ENCODE results near the gene ADA.

Gene ADA

DNA sequence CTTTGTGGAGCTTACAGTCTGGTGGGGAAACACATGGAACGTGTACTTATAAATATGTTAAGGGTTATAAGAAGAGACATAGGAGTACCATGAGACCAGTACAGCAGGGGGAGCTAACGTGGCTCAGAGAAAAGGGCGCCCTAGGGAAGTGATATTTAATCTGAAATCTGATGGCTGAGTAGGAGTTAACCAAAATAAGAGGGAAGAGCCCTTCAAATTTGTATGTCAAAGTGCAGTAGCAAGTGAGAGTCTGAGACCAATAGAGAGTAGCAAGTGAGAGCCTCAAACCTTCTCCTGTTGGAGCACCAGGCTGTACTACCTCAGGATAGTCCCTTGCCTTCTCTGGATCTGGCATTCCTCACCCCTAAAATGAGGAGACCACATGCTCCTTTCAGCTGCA is 75.2 kb downstream of the ADA start:
- Histone ChIP-seq H3K9me2 (replicated peaks; ENCODE audit: insufficient read depth, low read length) (no peaks in the 10 kb centered on the region), H3K4me3 (ENCODE audit: low read length) (no peak overlapping the region), H4K20me1 (ENCODE audit: insufficient read depth, low read length) (no peaks in the 10 kb centered on the region), H2AFZ (ENCODE audit: low read length) (no peak overlapping the region), H3K27me3 (replicated peaks; ENCODE audit: insufficient read depth, low read length) (no peaks in the 10 kb centered on the region), H3K4me1 (ENCODE audit: low read length) (peaks cover 16% of the 10 kb centered on the region), H3F3A (ENCODE audit: insufficient read depth, low read length) (no peaks in the 10 kb centered on the region), H3K9me3 (replicated peaks; ENCODE audit: insufficient read depth, low read length) (no peaks in the 10 kb centered on the region), H3K27ac (ENCODE audit: low read length) (no peak overlapping the region), H3K79me2 (ENCODE audit: low read length) (no peaks in the 10 kb centered on the region), H3K9ac (ENCODE audit: low read length) (no peak overlapping the region), H3K4me2 (ENCODE audit: low read depth, low read length) (no peak overlapping the region), H3K36me3 (replicated peaks; ENCODE audit: insufficient read depth, low read length) (no peaks in the 10 kb centered on the region)
- TF ChIP-seq EZH2phosphoT487 (IDR thresholded peaks at IDR 0.05; ENCODE audit: low read length) (no peak), EZH2 (optimal IDR thresholded peaks at IDR 0.05; ENCODE audit: low read depth, low read length) (no peak)
- TF ChIP-seq, protein P1, sequence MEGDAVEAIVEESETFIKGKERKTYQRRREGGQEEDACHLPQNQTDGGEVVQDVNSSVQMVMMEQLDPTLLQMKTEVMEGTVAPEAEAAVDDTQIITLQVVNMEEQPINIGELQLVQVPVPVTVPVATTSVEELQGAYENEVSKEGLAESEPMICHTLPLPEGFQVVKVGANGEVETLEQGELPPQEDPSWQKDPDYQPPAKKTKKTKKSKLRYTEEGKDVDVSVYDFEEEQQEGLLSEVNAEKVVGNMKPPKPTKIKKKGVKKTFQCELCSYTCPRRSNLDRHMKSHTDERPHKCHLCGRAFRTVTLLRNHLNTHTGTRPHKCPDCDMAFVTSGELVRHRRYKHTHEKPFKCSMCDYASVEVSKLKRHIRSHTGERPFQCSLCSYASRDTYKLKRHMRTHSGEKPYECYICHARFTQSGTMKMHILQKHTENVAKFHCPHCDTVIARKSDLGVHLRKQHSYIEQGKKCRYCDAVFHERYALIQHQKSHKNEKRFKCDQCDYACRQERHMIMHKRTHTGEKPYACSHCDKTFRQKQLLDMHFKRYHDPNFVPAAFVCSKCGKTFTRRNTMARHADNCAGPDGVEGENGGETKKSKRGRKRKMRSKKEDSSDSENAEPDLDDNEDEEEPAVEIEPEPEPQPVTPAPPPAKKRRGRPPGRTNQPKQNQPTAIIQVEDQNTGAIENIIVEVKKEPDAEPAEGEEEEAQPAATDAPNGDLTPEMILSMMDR (IDR thresholded peaks at IDR 0.05; ENCODE audit: low read length), result no peak
- no peak for DNase-seq

DNA sequence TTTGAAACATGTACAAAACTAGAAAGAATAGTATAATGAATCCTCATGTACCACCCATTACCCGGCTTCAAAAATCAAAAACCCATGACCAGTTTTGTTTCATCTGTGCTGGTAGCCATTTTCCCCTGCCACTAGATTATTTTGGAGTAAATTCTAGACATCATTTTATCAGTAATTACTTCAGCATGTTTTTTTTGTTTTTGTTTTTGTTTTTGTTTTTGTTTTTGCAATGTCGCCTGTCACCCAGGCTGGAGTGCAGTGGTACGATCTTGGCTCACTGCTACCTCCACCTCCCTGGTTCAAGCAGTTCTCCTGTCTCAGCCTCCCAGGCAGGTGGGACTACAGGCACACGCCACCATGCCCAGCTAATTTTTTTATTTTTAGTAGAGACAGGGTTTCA is 77.1 kb downstream of the ADA start:
- Histone ChIP-seq H4K20me1 (ENCODE audit: insufficient read depth, low read length) (no peaks in the 10 kb centered on the region), H3K9me2 (replicated peaks; ENCODE audit: insufficient read depth, low read length) (no peaks in the 10 kb centered on the region), H2AFZ (ENCODE audit: low read length) (no peak overlapping the region), H3K36me3 (replicated peaks; ENCODE audit: insufficient read depth, low read length) (no peaks in the 10 kb centered on the region), H3K79me2 (ENCODE audit: low read length) (no peaks in the 10 kb centered on the region), H3K4me3 (ENCODE audit: low read length) (no peak overlapping the region), H3K4me1 (ENCODE audit: low read length) (peaks cover 13% of the 10 kb centered on the region), H3K4me2 (ENCODE audit: low read depth, low read length) (no peak overlapping the region), H3K27me3 (replicated peaks; ENCODE audit: insufficient read depth, low read length) (no peaks in the 10 kb centered on the region), H3K9me3 (replicated peaks; ENCODE audit: insufficient read depth, low read length) (no peaks in the 10 kb centered on the region), H3F3A (ENCODE audit: insufficient read depth, low read length) (no peaks in the 10 kb centered on the region), H3K9ac (ENCODE audit: low read length) (no peak overlapping the region), H3K27ac (ENCODE audit: low read length) (no peak overlapping the region)
- no peak for DNase-seq
- TF ChIP-seq, protein P1 (IDR thresholded peaks at IDR 0.05; ENCODE audit: low read length), result no peak
- TF ChIP-seq EZH2phosphoT487 (IDR thresholded peaks at IDR 0.05; ENCODE audit: low read length), result no peak
- no peak for TF ChIP-seq EZH2 (optimal IDR thresholded peaks at IDR 0.05; ENCODE audit: low read depth, low read length)

DNA sequence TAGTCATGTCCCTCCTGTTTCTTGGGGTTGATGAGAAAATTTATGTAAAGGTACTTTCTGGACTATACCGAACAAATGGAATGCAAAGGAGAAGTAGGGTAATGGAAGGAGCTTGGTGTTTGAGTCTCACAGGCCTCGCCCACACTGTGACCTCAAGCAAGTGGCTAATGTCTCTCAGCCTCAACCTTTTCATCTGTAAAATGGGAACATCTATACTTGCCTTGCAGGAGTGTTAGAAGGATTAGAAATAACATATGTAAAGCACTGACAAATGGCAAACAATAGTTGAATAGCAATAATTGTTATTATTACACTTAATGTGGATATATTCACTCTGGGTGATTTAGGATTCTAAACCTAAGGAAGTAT is 78.0 kb downstream of the ADA start:
- no peak overlapping the region for H2AFZ ChIP-seq (ENCODE audit: low read length)
- H3K9me3 ChIP-seq (replicated peaks; ENCODE audit: insufficient read depth, low read length), result no peaks in the 10 kb centered on the region
- H3K4me1 ChIP-seq (ENCODE audit: low read length), result peaks cover 13% of the 10 kb centered on the region
- no peaks in the 10 kb centered on the region for H3K9me2 ChIP-seq (replicated peaks; ENCODE audit: insufficient read depth, low read length)
- no peaks in the 10 kb centered on the region for H3K36me3 ChIP-seq (replicated peaks; ENCODE audit: insufficient read depth, low read length)
- H3F3A ChIP-seq (ENCODE audit: insufficient read depth, low read length), result no peaks in the 10 kb centered on the region
- H3K79me2 ChIP-seq (ENCODE audit: low read length), result no peaks in the 10 kb centered on the region
- TF ChIP-seq EZH2phosphoT487 (IDR thresholded peaks at IDR 0.05; ENCODE audit: low read length), result no peak
- TF ChIP-seq, protein P1 (IDR thresholded peaks at IDR 0.05; ENCODE audit: low read length), result no peak
- no peak for TF ChIP-seq EZH2 (optimal IDR thresholded peaks at IDR 0.05; ENCODE audit: low read depth, low read length)
- no peak overlapping the region for H3K4me3 ChIP-seq (ENCODE audit: low read length)
- H3K4me2 ChIP-seq (ENCODE audit: low read depth, low read length), result no peak overlapping the region
- H3K27ac ChIP-seq (ENCODE audit: low read length), result no peak overlapping the region
- H3K9ac ChIP-seq (ENCODE audit: low read length), result no peak overlapping the region
- no peak for DNase-seq
- H4K20me1 ChIP-seq (ENCODE audit: insufficient read depth, low read length), result no peaks in the 10 kb centered on the region
- no peaks in the 10 kb centered on the region for H3K27me3 ChIP-seq (replicated peaks; ENCODE audit: insufficient read depth, low read length)
